Kidney (tissue), 14 donors: ENCODE data around the gene AURKB. TPM values are rescaled to one million over a fixed set of nuclear protein-coding genes. Genes with fewer than 3 reads are reported as not detected.

ENCODE experiments used
- DNase-seq, 5 donors: peaks; one replicate each; pipeline ENCODE4 v3.0.0-alpha.2; 2013 to 2020
- FAIRE-seq: peaks from 2 replicates; lab custom pipeline; 2012; peaks lifted over from hg19 to GRCh38; lab: Jason Lieb, UNC
- H3K27ac ChIP-seq, 2 donors: one replicate each; pipeline ENCODE4 v1.7.0; 2013; ENCODE audit warnings: low read depth in 2 of 2, low read length in 2 of 2, inconsistent platforms in 1 of 2
- H3K27me3 ChIP-seq: one replicate; pipeline ENCODE4 v1.7.1; 2013; ENCODE audit warnings: low read length, inconsistent platforms; ENCODE audit not compliant: control insufficient read depth, insufficient read depth
- H3K36me3 ChIP-seq, 3 donors: one replicate each; pipeline versions ENCODE4 v1.7.0 to v1.7.1; 2013; ENCODE audit warnings: low read length in 3 of 3, control low read depth in 1 of 3, inconsistent platforms in 1 of 3; ENCODE audit not compliant: insufficient read depth in 3 of 3, control insufficient read depth in 2 of 3
- H3K4me1 ChIP-seq, 3 donors: one replicate each; pipeline versions ENCODE4 v1.7.0 to v1.7.1; 2013; ENCODE audit warnings: low read length in 3 of 3, inconsistent platforms in 1 of 3, low read depth in 1 of 3; ENCODE audit not compliant: control insufficient read depth in 2 of 3, insufficient read depth in 2 of 3
- H3K4me3 ChIP-seq, 3 donors: one replicate each; pipeline versions ENCODE4 v1.7.0 to v1.8.1; 2013; ENCODE audit warnings: low read length in 3 of 3, control low read depth in 1 of 3, inconsistent platforms in 1 of 3
- H3K9ac ChIP-seq, 3 donors: one replicate each; pipeline versions ENCODE4 v1.7.0 to v1.7.1; 2013; ENCODE audit warnings: low read length in 3 of 3, control low read depth in 1 of 3, inconsistent platforms in 1 of 3
- H3K9me3 ChIP-seq, 3 donors: one replicate each; pipeline versions ENCODE4 v1.7.0 to v1.7.1; 2013; ENCODE audit warnings: low read length in 3 of 3, control low read depth in 1 of 3, inconsistent platforms in 1 of 3; ENCODE audit not compliant: control insufficient read depth in 2 of 3, insufficient read depth in 1 of 3
- intact Hi-C: fragments of 100-400 bp; cut with DNase I; formaldehyde crosslinking; loops from one replicate; pipeline ENCODE4 v1.11.1; 2022
- polyA plus RNA-seq: library from polyadenylated mRNA; stranded (reverse); fragments of 350-450 nt; fragmentation: Illumina TruSeq; extraction: RNeasy Lipid Tissue Mini Kit (QIAGEN cat#74804); gene quantifications from one replicate; pipeline ENCODE4 v1.2.3, GENCODE V29; 2014; ENCODE audit warnings: low read depth, low replicate concordance; ENCODE audit not compliant: insufficient read depth
- total RNA-seq: library from RNA; stranded (reverse); fragmentation: NEBNext Ultra II Directional; extraction: Animal tissue kit (Norgen Biotek cat#: 25700); gene quantifications from one replicate; pipeline ENCODE4 v1.2.1, GENCODE V29; 2021
- TF ChIP-seq, protein P1 (sequence below): IDR thresholded peaks from 3 replicates; pipeline ENCODE4 v1.5.1; 2012; ENCODE audit warnings: mild to moderate bottlenecking, moderate library complexity, borderline replicate concordance; ENCODE audit not compliant: insufficient read depth; ENCODE audit errors: extremely low read depth
- donor health status: control.
- donor health status: control.
- donor health status: control.
- donor health status: control.
- donor health status: control.
- donor health status: DM: yes; HTN: yes; CAD: no.
- donor health status: Normal renal cell carcinoma (clear cell type).

AURKB gene
- total and polyA plus RNA-seq, 2 donors from 2014 or later, result 0.43 to 2.8 TPM

GRCh38 chr17:8163978-8164814 is 46.2 kb downstream of the AURKB start:
- Histone ChIP-seq H3K27me3 (no peaks in the 10 kb centered on the region), H3K36me3 (peaks cover 2 to 14% (median 2%) of the 10 kb centered on the region in 3 donors), H3K4me1 (peaks cover 0 to 24% (median 22%) of the 10 kb centered on the region in 3 donors), H3K9me3 (no peaks in the 10 kb centered on the region), H3K27ac (peak overlapping the region in 1 of 2 donors; percentile 86), H3K9ac (peak overlapping the region in 1 of 3 donors; percentile 12), H3K4me3 (no peak overlapping the region)
- DNase-seq, result peak; percentile 90 to 94 (median 91)
- no peak for FAIRE-seq
- TF ChIP-seq, protein P1, sequence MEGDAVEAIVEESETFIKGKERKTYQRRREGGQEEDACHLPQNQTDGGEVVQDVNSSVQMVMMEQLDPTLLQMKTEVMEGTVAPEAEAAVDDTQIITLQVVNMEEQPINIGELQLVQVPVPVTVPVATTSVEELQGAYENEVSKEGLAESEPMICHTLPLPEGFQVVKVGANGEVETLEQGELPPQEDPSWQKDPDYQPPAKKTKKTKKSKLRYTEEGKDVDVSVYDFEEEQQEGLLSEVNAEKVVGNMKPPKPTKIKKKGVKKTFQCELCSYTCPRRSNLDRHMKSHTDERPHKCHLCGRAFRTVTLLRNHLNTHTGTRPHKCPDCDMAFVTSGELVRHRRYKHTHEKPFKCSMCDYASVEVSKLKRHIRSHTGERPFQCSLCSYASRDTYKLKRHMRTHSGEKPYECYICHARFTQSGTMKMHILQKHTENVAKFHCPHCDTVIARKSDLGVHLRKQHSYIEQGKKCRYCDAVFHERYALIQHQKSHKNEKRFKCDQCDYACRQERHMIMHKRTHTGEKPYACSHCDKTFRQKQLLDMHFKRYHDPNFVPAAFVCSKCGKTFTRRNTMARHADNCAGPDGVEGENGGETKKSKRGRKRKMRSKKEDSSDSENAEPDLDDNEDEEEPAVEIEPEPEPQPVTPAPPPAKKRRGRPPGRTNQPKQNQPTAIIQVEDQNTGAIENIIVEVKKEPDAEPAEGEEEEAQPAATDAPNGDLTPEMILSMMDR, result no peak
- intact Hi-C loops, result no loop called here

- TF ChIP-seq, protein P1, result no peak
- peak; percentile 63 to 88 (median 78) for DNase-seq
- intact Hi-C loops, result no loop called here
- Histone ChIP-seq H3K4me3 (peak overlapping the region in 2 of 3 donors; percentile 38 to 57), H3K4me1 (peaks cover 0 to 29% (median 22%) of the 10 kb centered on the region in 3 donors), H3K9me3 (no peaks in the 10 kb centered on the region), H3K9ac (peak overlapping the region; percentile 19 to 84 (median 27)), H3K27ac (peak overlapping the region; percentile 96 to 99), H3K27me3 (no peaks in the 10 kb centered on the region), H3K36me3 (peaks cover 2 to 14% (median 2%) of the 10 kb centered on the region in 3 donors)
- FAIRE-seq, result no peak
These were observed 47.1 kb downstream of the AURKB start for GRCh38 chr17:8162997-8163977.

GRCh38 chr17:8162233-8162996 is 48.0 kb downstream of the AURKB start, which contains the start of gene VAMP2:
Gene VAMP2 (minus strand): TSS chr17:8162948. CDS start chr17:8162879, 69 bp downstream.
- TF ChIP-seq, protein P1, result no peak
- DNase-seq (peak in 4 of 5 donors; percentile 78 to 96 (median 86)), FAIRE-seq (no peak)
- H3K9me3 ChIP-seq, result no peaks in the 10 kb centered on the region
- H3K27ac ChIP-seq, result peak within 1 kb of the TSS; percentile 96 to 99
- intact Hi-C loops, result no loop called here
- H3K4me3 ChIP-seq, result peak within 1 kb of the TSS; percentile 47 to 86 (median 75)
- no peaks in the 10 kb centered on the region for H3K27me3 ChIP-seq
- peaks cover 0 to 30% (median 22%) of the 10 kb centered on the region in 3 donors for H3K4me1 ChIP-seq
- H3K9ac ChIP-seq, result peak within 1 kb of the TSS; percentile 28 to 99 (median 97)
- peaks cover 2 to 14% (median 2%) of the 10 kb centered on the region in 3 donors for H3K36me3 ChIP-seq
